Keratinocyte (primary cell): ENCODE data around the gene F2. TPM values are rescaled to one million over a fixed set of nuclear protein-coding genes. Genes with fewer than 3 reads are reported as not detected.

Source experiments
- DNase-seq: peaks from one replicate; pipeline ENCODE4 v3.0.0-alpha.2; 2011; ENCODE audit warnings: low read depth, missing footprints, low spot score
- FAIRE-seq: peaks from 2 replicates; lab custom pipeline; 2011; peaks lifted over from hg19 to GRCh38; lab: Jason Lieb, UNC
- H2AFZ ChIP-seq: 2 replicates; pipeline ENCODE4 v1.6.0; 2012; ENCODE audit warnings: low read length, control low read depth, inconsistent platforms; ENCODE audit not compliant: control insufficient read depth
- H3K27ac ChIP-seq: 2 replicates; pipeline ENCODE4 v1.5.1; 2011; ENCODE audit warnings: low read length; ENCODE audit not compliant: control insufficient read depth, insufficient read depth
- H3K27me3 ChIP-seq: 3 replicates; pipeline ENCODE4 v1.6.0; 2011; ENCODE audit warnings: low read length; ENCODE audit not compliant: control insufficient read depth, insufficient read depth; ENCODE audit errors: extremely low read depth
- H3K36me3 ChIP-seq, 2 experiments: 2 replicates in 1 of 2; 3 replicates in 1 of 2; pipeline ENCODE4 v1.5.1; 2011; ENCODE audit warnings: low read length in 2 of 2, mild to moderate bottlenecking in 1 of 2; ENCODE audit not compliant: control insufficient read depth in 2 of 2, insufficient read depth in 2 of 2; ENCODE audit errors: extremely low read depth in 1 of 2
- H3K4me1 ChIP-seq: 3 replicates; pipeline ENCODE4 v1.5.1; 2011; ENCODE audit warnings: low read length; ENCODE audit not compliant: control insufficient read depth, insufficient read depth; ENCODE audit errors: extremely low read depth
- H3K4me2 ChIP-seq: 3 replicates; pipeline ENCODE4 v1.6.0; 2011; ENCODE audit warnings: low read depth, low read length; ENCODE audit not compliant: control insufficient read depth, insufficient read depth; ENCODE audit errors: extremely low read depth
- H3K4me3 ChIP-seq, 3 experiments: fragments of 200-600 bp in 1 of 3; sonication (generic) in 1 of 3; 2 replicates in 2 of 3; 3 replicates in 1 of 3; pipeline ENCODE4 v1.5.1; 2011 to 2016; ENCODE audit warnings: low read length in 3 of 3, mild to moderate bottlenecking in 3 of 3, control low read depth in 2 of 3, inconsistent platforms in 1 of 3, low read depth in 1 of 3, mixed read lengths in 1 of 3, mixed run types in 1 of 3, moderate library complexity in 1 of 3; ENCODE audit not compliant: control insufficient read depth in 2 of 3, insufficient read depth in 2 of 3; ENCODE audit errors: extremely low read depth in 1 of 3
- H3K79me2 ChIP-seq: 2 replicates; pipeline ENCODE4 v1.6.0; 2012; ENCODE audit warnings: low read length; ENCODE audit not compliant: control insufficient read depth, insufficient read depth
- H3K9ac ChIP-seq: 3 replicates; pipeline ENCODE4 v1.6.0; 2011; ENCODE audit warnings: low read length; ENCODE audit not compliant: control insufficient read depth, insufficient read depth; ENCODE audit errors: extremely low read depth
- H3K9me1 ChIP-seq: 3 replicates; pipeline ENCODE4 v1.6.0; 2011; ENCODE audit warnings: low read length; ENCODE audit not compliant: control insufficient read depth, insufficient read depth; ENCODE audit errors: extremely low read depth
- H3K9me3 ChIP-seq: 2 replicates; pipeline ENCODE4 v1.5.1; 2012; ENCODE audit warnings: low read depth, low read length; ENCODE audit not compliant: control insufficient read depth
- H4K20me1 ChIP-seq: 3 replicates; pipeline ENCODE4 v1.6.0; 2011; ENCODE audit warnings: low read length; ENCODE audit not compliant: control insufficient read depth, insufficient read depth; ENCODE audit errors: extremely low read depth
- CTCF ChIP-seq, 3 experiments: IDR thresholded peaks in 1 of 3; conservative IDR thresholded peaks in 1 of 3; optimal IDR thresholded peaks in 1 of 3; 2 replicates in 2 of 3; 3 replicates in 1 of 3; pipeline versions ENCODE3 to v1.5.1; 2011; ENCODE audit warnings: low read length in 3 of 3, mild to moderate bottlenecking in 3 of 3, moderate library complexity in 2 of 3, control low read depth in 1 of 3, inconsistent platforms in 1 of 3; ENCODE audit not compliant: insufficient read depth in 2 of 3; ENCODE audit errors: extremely low read depth in 1 of 3
- EZH2 ChIP-seq: IDR thresholded peaks from one replicate; pipeline ENCODE4 v1.6.1; 2012; ENCODE audit warnings: inconsistent platforms, mild to moderate bottlenecking, low read length, moderate library complexity
- dilution Hi-C: fragments of 300-500 bp; cut with MboI; formaldehyde crosslinking; loops from one replicate; pipeline ENCODE4 v1.7.0; 2020; ENCODE audit warnings: low sequenced_read_pairs; ENCODE audit not compliant: extremely low pct_ligation_motif_present
- polyA plus RNA-seq, 5 experiments: library from polyadenylated mRNA; depleted of rRNA in 3 of 5; stranded (reverse) in 3 of 5; stranded (forward) in 1 of 5; unstranded in 1 of 5; fragments of >200 nt; gene quantifications; 1 replicate in 1 of 5; 2 replicates in 3 of 5; 3 replicates in 1 of 5; pipeline versions ENCODE4 v1.2.1 to v1.2.3, GENCODE V29; 2011 to 2012; ENCODE audit warnings: missing spikeins in 2 of 5, low read depth in 1 of 5, low replicate concordance in 1 of 5

The F2 gene
- polyA plus RNA-seq, 1 donor (not counting 4 experiments of a cell fraction or from before 2014, with no cell fraction given) = not detected

- H3K36me3 ChIP-seq = peaks cover 33 to 56% of the 10 kb centered on the region in 2 experiments
- H4K20me1 ChIP-seq = no peaks in the 10 kb centered on the region
- no peak overlapping the region for H2AFZ ChIP-seq
- no peak overlapping the region for H3K4me3 ChIP-seq
- DNase-seq (no peak), FAIRE-seq (no peak)
- H3K79me2 ChIP-seq = no peaks in the 10 kb centered on the region
- H3K27ac ChIP-seq = no peak overlapping the region
- H3K27me3 ChIP-seq = no peaks in the 10 kb centered on the region
- TF ChIP-seq CTCF (optimal IDR thresholded peaks at IDR 0.05 in 1 of 3, IDR thresholded peaks at IDR 0.05 in 1 of 3, conservative IDR thresholded peaks at IDR 0.05 in 1 of 3; ENCODE audit: extremely low read depth in 1 of 3, insufficient read depth in 2 of 3, low read length in 3 of 3) = no peak
- no peak for TF ChIP-seq EZH2
- dilution Hi-C loops = no loop called here
- H3K4me1 ChIP-seq = no peaks in the 10 kb centered on the region
- H3K9ac ChIP-seq = no peak overlapping the region
- no peak overlapping the region for H3K4me2 ChIP-seq
- H3K9me1 ChIP-seq = no peaks in the 10 kb centered on the region
- H3K9me3 ChIP-seq = no peaks in the 10 kb centered on the region
These were observed 26.3 kb downstream of the F2 start for GRCh38 chr11:46745328-46745727.

- TF ChIP-seq CTCF (optimal IDR thresholded peaks at IDR 0.05 in 1 of 3, IDR thresholded peaks at IDR 0.05 in 1 of 3, conservative IDR thresholded peaks at IDR 0.05 in 1 of 3; ENCODE audit: extremely low read depth in 1 of 3, insufficient read depth in 2 of 3, low read length in 3 of 3) = no peak
- TF ChIP-seq EZH2 = no peak
- H3K36me3 ChIP-seq = peaks cover 39 to 63% of the 10 kb centered on the region in 2 experiments
These were observed 27.0 kb downstream of the F2 start for GRCh38 chr11:46745995-46746394.

More at GRCh38 chr11:46745995-46746394, 27.0 kb downstream of the F2 start:
- FAIRE-seq (no peak), DNase-seq (no peak)
- no peak overlapping the region for H3K4me2 ChIP-seq
- no peak overlapping the region for H3K9ac ChIP-seq
- H3K4me1 ChIP-seq = no peaks in the 10 kb centered on the region
- no peak overlapping the region for H3K4me3 ChIP-seq
- no peak overlapping the region for H2AFZ ChIP-seq
- H3K27me3 ChIP-seq = no peaks in the 10 kb centered on the region
- dilution Hi-C loops = no loop called here
- H3K9me1 ChIP-seq = no peaks in the 10 kb centered on the region
- H4K20me1 ChIP-seq = no peaks in the 10 kb centered on the region
- H3K9me3 ChIP-seq = no peaks in the 10 kb centered on the region
- no peak overlapping the region for H3K27ac ChIP-seq
- no peaks in the 10 kb centered on the region for H3K79me2 ChIP-seq
